Measurements from ENCODE around the gene PXDN.

DNA sequence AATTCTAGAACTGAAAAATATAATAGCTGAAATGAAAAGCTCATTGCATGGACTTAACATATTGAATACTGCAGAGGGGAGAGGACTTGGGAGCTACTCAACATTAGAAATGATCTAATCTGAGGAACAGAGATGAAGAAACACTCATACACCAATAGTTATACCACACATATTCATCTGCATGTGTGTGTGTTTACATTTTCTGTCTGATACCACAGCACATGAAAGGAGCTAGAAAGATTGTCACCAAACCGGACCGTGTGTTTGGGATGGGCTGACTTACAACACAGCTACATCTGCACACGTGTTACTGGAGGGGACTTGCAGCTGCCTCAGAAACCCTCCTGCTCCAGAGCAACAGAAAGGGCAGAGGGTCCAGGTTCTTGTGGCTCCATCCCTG lies 47.8 kb downstream of the PXDN start:
- TF ChIP-seq, protein P1, sequence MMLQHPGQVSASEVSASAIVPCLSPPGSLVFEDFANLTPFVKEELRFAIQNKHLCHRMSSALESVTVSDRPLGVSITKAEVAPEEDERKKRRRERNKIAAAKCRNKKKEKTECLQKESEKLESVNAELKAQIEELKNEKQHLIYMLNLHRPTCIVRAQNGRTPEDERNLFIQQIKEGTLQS (IDR thresholded peaks at IDR 0.05; ENCODE audit: borderline replicate concordance, extremely low read depth, low read depth, low read length) = no peak
- TF ChIP-seq LARP7 (IDR thresholded peaks at IDR 0.05) (no peak), POLR2AphosphoS5 (IDR thresholded peaks at IDR 0.05; ENCODE audit: low read length) (no peak), NFYB (IDR thresholded peaks at IDR 0.05; ENCODE audit: insufficient read depth, low read depth, low read length) (no peak), GABPA (IDR thresholded peaks at IDR 0.05; ENCODE audit: low read depth) (no peak), RCOR1 (conservative IDR thresholded peaks at IDR 0.05; ENCODE audit: low read depth, low read length) (no peak)
- TF ChIP-seq, protein P2, sequence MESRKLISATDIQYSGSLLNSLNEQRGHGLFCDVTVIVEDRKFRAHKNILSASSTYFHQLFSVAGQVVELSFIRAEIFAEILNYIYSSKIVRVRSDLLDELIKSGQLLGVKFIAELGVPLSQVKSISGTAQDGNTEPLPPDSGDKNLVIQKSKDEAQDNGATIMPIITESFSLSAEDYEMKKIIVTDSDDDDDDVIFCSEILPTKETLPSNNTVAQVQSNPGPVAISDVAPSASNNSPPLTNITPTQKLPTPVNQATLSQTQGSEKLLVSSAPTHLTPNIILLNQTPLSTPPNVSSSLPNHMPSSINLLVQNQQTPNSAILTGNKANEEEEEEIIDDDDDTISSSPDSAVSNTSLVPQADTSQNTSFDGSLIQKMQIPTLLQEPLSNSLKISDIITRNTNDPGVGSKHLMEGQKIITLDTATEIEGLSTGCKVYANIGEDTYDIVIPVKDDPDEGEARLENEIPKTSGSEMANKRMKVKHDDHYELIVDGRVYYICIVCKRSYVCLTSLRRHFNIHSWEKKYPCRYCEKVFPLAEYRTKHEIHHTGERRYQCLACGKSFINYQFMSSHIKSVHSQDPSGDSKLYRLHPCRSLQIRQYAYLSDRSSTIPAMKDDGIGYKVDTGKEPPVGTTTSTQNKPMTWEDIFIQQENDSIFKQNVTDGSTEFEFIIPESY (IDR thresholded peaks at IDR 0.05) = no peak
- TF ChIP-seq, protein P3, sequence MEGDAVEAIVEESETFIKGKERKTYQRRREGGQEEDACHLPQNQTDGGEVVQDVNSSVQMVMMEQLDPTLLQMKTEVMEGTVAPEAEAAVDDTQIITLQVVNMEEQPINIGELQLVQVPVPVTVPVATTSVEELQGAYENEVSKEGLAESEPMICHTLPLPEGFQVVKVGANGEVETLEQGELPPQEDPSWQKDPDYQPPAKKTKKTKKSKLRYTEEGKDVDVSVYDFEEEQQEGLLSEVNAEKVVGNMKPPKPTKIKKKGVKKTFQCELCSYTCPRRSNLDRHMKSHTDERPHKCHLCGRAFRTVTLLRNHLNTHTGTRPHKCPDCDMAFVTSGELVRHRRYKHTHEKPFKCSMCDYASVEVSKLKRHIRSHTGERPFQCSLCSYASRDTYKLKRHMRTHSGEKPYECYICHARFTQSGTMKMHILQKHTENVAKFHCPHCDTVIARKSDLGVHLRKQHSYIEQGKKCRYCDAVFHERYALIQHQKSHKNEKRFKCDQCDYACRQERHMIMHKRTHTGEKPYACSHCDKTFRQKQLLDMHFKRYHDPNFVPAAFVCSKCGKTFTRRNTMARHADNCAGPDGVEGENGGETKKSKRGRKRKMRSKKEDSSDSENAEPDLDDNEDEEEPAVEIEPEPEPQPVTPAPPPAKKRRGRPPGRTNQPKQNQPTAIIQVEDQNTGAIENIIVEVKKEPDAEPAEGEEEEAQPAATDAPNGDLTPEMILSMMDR (IDR thresholded peaks at IDR 0.05 in 2 of 3, conservative IDR thresholded peaks at IDR 0.05 in 1 of 3; ENCODE audit: control insufficient read depth in 2 of 3, extremely low read depth in 1 of 3, insufficient read depth in 1 of 3, low read depth in 3 of 3, low read length in 3 of 3) = no peak
- TF ChIP-seq, protein P4, sequence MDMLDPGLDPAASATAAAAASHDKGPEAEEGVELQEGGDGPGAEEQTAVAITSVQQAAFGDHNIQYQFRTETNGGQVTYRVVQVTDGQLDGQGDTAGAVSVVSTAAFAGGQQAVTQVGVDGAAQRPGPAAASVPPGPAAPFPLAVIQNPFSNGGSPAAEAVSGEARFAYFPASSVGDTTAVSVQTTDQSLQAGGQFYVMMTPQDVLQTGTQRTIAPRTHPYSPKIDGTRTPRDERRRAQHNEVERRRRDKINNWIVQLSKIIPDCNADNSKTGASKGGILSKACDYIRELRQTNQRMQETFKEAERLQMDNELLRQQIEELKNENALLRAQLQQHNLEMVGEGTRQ (IDR thresholded peaks at IDR 0.05; ENCODE audit: borderline replicate concordance, low read depth, low read length) = no peak

All from GM12878 (cell line).